Muscle of arm (tissue), 12 donors: ENCODE data around the gene LHFPL2. TPM values are rescaled to one million over a fixed set of nuclear protein-coding genes. Genes with fewer than 3 reads are reported as not detected.
"Not testable (repeated sequence)": the region's sequence is repeated elsewhere in the genome, so short reads cannot be mapped to it uniquely, and the experiment has no call there.

Experiments used
- DNase-seq: peaks from one replicate; pipeline ENCODE4 v3.0.0-alpha.2; 2013
- polyA plus RNA-seq, 12 donors: library from polyadenylated mRNA; unstranded; fragments of 120-200 nt; gene quantifications; one replicate each; pipeline ENCODE4 v1.2.1, GENCODE V29; 2013; ENCODE audit not compliant: insufficient read length in 12 of 12

Gene LHFPL2
- polyA plus RNA-seq, 12 donors, result 47.8 to 111 (median 57.5) TPM; not detected in 1

DNA sequence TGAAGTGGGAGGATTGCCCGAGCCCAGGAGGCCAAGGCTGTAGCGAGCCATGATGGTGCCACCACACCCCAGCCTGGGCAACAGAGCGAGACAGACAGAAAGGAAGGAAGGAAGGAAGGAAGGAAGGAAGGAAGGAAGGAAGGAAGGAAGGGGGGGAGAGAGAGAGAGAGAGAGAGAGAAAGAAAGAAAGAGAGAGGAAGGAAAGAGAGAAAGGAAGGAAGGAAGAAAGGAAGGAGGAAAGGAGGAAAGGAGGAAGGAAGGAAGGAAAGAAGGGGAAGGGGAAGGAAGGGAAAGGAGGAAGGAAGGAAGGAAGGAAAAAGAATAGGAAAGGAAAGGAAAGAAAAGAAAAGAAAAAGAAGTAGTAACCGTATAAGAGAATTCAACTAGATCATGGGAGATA is 20.8 kb upstream of the LHFPL2 start:
- no peak for DNase-seq

DNA sequence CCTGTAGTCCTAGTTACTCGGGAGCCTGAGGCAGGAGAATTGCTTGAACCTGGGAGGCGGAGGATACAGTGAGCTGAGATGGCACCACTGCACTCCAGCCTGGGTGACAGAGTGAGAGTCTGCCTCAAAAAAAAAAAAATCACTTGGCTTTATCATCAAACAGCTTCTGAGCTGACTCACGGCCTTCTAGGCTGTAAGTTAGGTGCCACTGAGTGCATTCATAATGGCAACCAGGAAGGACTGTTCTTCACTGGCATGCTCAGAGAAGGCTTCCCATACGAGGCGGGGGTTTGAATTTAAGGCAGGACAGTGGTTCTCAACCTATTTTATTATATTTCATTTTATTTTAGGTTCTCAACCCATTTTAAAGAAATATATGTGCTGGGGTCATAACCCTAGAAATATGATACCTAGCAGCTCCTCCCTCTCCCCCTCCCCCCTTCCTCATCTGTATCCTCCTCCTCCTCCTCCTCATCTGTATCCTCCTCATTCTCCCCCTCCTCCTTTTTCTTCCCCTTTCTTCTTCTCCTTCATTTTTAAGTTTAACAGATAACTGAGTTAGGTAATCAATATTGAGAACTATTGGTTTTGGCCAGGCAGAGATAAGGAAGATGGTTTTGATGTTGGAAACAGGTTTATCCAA is 19.0 kb upstream of the LHFPL2 start:
- no peak for DNase-seq

DNA sequence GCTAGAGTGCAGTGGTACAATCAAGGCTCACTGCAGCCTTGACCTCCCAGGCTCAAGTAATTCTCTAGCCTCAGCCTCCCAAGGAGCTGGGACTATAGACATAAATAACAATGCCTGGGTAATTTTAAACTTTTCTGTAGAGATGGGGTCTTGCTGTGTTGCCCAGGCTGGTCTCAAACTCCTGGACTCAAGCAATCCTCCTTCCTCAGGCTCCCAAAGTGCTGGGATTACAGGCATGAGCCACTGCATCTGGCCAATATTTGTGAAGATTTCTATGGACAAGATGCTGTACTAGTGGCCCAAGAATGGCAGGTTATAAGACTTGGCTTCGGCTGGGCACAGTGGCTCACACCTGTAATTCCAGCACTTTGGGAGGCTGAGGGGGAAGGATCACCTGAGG is 18.4 kb upstream of the LHFPL2 start:
- not testable (repeated sequence) for DNase-seq

DNA sequence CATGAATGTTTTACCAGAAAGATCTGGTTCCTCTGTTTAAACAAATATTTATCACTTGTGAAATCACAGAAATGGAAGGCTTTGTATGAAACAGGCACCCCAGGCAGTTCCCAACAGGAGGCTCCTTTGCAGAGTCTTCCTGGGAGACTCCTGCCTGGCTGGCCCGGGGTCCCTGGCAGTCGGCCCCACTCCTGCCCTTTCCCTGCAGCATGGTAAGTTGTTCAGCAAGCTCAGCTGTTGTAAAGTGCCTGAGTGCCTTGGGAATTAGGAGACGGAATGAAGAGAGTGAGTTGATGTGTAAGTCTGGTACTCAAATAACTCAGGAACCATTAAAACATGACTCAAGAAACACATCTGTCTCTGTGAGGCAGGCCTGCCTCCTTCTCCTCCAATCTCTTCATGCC is 17.5 kb upstream of the LHFPL2 start:
- DNase-seq, result no peak

DNA sequence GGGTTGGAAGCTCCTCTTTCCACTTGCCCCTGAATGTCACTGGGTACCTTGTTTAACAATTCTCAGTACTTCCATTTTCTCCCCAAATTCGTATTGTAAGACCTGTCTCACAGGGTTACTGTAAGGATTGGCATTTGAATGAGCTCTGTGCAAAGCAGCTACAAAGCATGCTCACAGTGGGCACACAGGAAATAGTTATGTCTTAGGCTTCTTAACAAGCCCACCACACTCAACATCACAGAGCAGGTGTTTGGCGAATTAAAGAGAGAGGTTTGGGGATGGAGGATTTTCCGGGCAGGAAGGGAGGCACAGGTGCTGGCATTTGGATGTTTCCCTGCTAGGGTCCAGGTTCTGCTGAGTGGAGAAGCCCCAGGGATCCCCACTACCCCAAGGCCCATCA is 17.0 kb upstream of the LHFPL2 start:
- DNase-seq, result no peak

DNA sequence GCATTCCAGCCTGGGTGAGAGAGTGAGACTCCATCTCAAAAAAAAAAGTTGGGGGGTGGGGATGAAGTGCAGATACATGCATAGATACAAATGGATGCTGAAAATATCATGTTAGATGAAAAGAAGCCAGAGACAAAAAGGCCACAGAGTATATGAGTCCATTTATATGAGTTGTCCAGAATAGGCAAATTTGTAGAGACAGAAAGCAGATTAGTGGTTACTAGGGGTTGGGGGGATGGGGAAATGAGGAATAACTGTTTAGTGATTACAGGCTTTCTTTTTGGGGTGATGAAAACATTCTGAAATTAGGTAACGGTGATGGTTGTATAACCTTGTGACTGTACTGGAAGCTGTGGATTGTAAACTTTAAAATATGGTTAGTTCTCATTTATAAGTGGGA is 13.8 kb upstream of the LHFPL2 start:
- DNase-seq, result no peak

DNA sequence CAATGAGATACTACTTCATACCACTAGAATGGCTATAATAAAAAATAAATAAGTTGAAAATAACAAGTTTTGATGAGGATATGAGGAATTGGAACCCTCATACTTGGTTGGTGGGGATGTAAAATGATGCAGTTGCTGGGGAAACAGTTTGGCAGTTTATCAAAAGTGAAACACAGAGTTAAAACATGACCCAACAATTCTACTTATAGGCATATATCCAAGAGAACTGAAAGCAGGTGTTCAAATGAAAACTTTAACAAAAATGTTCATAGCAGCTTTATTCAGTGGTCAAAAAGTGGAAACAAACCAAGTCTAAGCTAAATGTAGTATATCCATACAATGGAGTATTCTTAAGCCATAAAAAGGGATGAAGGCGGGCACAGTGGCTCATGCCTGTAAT is 13.1 kb upstream of the LHFPL2 start:
- DNase-seq, result no peak

DNA sequence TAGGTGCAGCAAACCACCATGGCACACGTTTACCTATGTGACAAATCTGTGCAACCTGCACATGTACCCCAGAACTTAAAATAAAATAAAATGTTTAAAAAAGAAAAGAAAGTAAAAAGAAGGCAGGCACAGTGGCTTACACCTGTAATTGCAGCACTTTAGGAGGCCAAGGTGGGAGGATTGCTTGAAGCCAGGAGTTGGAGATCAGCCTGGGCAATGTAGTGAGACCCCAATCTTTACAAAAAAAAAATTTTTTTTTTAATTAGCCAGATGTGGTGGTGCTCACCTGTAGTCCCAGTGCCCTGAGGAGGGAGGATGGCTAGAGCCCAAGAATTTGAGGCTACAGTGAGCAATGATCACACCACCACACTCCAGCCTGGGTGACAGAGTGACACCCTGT is 12.5 kb upstream of the LHFPL2 start:
- DNase-seq, result no peak

- DNase-seq, result no peak
Measured at GRCh38 chr5:78660401-78660800, 11.8 kb upstream of the LHFPL2 start.

DNA sequence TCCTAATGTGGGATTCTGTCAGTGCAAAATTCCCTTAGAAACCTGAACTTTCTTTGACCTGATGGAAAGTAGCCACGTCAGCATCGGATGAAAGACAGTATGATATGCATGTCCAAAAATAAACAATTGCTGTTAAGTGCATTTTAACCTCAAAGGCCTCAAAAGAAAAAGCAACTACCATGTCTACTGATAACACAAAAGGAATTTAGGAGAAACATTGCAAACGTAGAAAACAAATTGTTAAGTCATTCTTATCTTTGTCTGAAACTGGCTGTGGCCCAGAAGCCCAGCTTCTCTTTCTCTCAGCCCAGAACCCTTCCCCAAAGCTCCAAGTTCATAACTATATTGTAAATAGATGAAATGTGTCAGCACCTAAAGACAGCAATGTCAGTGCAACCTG is 11.1 kb upstream of the LHFPL2 start:
- DNase-seq, result no peak

- no peak for DNase-seq
Measured at GRCh38 chr5:78659114-78659513, 10.5 kb upstream of the LHFPL2 start.

- no peak for DNase-seq
Measured at GRCh38 chr5:78657201-78657600, 8.6 kb upstream of the LHFPL2 start.

DNA sequence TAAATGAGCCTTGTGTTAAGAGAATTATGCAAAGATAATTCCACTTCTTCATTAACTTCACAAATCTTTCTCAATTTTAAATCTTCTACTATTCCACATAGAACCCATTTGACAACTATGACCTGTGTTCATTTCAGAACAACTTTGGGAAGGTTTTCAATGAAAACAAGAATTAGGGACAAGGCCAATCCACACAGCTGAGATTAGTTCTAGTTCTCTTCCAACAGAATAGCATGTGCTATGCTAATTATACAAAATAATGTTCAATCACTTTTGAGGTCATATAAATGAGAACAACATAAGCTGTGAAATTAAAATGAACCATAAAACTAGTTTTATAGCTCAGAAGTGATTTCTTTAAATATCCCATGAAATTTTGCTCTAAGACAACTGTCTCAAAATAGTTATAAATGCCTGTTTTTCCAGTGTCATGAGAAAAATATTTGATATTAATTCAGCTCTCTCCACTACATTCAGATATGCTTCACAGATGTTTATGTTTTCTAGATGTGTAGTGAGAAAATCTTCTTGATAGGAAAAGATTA is 7.2 kb upstream of the LHFPL2 start:
- DNase-seq, result no peak

- DNase-seq, result no peak
Measured at GRCh38 chr5:78654386-78654785, 5.8 kb upstream of the LHFPL2 start.

- no peak for DNase-seq
Measured at GRCh38 chr5:78653681-78654366, 5.3 kb upstream of the LHFPL2 start.

- DNase-seq, result no peak
Measured at GRCh38 chr5:78653031-78653430, 4.5 kb upstream of the LHFPL2 start.

- DNase-seq, result no peak
Measured at GRCh38 chr5:78651468-78651867, 2.9 kb upstream of the LHFPL2 start.

GRCh38 chr5:78650531-78650930 is 2.0 kb upstream of the LHFPL2 start:
- no peak for DNase-seq

GRCh38 chr5:78649861-78650496 is 1.4 kb upstream of the LHFPL2 start:
- DNase-seq, result no peak

DNA sequence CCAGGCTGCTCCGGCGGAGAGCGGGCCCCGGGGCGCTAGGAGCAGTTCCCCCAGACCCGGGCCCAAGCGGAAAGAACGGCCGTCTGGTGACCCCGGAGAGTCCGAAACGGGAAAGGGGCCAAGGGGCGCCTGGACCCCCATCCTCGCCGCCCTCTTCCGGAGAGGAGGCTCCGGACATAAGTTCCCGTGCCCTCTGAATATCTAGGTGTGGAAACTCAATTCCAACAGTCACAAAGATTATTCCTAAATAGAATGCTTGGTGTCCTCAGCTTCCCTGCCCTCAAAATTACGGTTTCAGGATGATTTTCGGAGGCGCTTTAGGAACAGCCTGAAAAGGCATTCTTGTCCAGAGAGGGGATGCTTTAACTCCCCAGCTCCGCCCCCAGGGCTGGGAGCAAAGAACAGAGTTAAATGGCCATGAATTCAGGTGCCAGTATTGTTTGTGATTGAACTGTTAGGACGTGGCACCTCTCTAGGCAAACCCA is 681 bp upstream of the LHFPL2 start:
- no peak for DNase-seq

- DNase-seq, result no peak
Measured at GRCh38 chr5:78647838-78648358, 674 bp downstream of the LHFPL2 start.

- DNase-seq, result no peak
Measured at GRCh38 chr5:78647351-78647818, 1.2 kb downstream of the LHFPL2 start.
